HG03460 (cell line): ENCODE data around the gene FEZF1.
"Not testable (repeated sequence)": the region's sequence is repeated elsewhere in the genome, so short reads cannot be mapped to it uniquely, and the experiment has no call there.

Experiments used
- ATAC-seq: cut with Tn5 transposase; IDR thresholded peaks from one replicate; pipeline ENCODE4 v1.9.1; 2021; ENCODE audit not compliant: unreplicated experiment

Gene FEZF1

DNA sequence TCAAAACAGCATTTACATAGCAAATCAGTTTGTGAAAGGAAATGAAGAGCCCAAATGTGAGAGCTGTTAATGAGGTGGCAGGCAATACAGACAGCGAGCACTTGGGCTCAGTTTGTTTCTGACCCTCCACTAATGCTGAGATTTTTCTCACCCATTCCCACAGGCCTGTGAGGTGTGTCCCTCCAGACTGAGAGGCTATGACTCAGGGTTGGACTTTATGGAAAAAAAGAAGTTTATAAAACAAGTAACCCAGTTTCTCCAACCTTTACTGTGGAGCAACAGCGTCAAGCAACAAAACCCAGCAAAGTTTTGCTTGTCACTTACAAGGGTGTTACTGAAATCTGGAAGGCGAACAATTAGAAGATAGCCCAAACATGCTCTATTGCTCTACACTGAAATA lies 4.9 kb upstream of the FEZF1 start:
- no peak for ATAC-seq

DNA sequence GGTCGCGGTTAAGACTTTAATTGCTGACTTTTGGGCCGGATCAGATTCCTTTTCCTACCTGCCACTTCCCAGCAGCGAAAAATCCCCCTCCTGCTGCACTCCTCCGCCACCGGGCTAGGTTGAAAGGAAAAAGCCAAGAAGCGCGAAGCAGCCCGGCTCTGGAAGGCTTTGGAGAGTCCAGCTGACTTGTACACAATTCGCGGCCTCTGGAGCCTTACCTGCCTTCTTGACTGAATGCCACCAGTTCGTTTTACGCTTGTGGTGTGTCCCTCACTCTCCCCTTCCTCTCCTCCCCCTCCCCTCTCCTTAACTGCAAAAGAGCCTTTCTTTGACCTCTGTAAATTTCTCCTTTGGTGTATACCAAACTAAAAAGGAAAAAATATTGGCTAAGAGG lies 2.7 kb upstream of the FEZF1 start:
- ATAC-seq: no peak

DNA sequence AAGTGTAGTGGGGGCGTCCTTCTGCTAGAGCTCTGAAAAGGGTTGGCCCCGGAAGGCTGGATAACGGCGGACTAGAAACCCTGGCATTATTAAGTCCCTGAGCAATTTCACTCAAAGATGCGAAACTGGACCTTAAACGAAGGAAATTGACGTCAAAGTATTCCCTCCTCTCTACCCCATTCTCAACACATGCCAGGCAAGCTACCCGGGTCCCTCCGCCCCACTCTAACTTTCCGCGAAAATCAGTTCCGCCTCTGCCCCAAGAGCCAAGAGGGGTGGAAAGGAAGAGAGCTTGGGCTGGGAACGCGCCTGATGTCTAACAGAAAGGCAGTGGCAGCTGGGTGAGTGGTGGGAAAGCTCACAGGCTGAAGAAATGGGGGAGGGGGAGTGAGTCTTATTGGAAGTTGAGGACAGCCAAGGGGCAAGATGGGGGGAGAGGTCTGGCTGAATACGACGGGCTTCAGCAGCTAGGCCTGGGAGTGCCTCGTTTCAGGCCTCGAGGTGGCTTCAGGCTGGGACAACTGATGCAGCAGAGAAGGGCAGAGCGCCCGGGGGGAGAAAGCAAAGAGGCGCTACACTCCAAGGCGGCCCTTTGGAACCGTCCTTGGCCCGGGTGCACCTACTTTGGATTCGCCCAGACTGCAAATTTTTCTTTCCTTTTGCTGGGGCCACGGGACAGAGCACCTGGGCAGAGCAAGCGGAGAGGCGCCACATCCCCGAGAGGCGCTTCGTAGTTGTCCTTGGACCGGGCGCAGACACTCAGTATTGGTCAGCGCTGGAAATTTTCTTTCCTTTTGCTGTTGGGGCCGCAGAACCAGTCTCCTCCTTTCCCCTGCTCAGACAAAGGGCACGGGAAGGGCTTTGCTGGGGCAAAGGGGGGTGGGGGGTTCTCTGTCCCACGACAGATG lies 2.0 kb upstream of the FEZF1 start:
- no peak for ATAC-seq

DNA sequence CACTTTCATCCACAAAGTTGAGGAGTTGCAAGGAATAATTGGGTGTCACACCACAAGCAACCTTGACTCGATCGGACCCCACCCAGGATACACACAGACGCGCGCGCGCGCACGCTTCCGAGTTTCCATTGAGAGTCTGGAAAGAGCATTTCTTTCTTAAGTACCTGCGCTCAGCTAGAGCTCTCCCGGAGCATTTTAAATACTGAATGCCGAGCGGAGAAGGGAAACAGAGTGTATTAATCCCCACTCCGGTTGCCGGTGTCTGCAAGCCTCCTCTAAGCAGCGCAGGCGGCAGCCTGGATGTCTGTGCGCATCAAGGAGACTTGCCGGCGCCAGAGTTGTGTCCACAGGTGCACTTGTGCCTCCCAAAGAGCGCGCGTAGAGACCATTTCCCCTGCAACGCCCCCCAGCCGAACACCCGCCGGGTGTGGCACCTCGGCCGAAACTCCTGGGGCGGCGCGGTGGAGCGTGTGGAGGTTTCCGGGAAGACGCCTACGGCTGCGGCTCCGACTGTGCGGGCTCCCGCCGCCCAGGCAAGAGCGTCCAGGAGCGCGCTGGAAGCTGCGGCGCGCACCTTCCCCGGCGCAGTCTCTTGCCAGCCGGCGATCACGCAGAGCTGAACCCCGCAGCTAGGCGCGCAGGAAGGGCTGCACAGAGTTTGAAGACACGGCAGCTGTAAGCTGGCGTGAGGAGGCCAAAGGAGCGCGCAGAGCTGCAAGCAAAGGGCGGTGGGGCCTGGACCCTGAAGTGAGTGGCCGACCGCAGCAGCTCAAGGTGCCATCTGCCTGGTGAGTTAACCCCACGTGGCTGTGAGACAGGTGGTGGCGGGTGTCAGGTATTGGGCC lies 1.1 kb upstream of the FEZF1 start:
- ATAC-seq: no peak

DNA sequence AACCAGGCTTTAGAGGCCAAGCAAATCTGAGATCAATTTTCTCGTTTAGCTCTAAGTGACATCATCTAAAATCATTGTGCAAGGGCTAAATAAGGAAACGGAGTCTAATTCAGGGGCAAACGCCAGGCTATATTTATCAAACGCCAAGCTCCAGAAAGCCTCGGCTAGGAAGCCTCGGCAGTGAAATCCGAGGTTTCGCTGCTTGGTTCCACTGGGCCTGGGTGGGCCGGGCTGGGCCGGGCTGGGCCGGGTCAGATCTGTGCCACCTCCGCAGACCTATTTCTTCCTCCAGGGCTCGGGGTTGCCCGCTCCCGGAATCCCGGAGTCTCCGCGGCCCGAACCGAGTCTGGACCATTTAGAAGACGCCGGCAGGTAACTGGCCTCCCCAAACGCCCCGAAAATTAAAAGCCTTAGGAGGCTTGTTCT lies 459 bp upstream of the FEZF1 start:
- no peak for ATAC-seq

DNA sequence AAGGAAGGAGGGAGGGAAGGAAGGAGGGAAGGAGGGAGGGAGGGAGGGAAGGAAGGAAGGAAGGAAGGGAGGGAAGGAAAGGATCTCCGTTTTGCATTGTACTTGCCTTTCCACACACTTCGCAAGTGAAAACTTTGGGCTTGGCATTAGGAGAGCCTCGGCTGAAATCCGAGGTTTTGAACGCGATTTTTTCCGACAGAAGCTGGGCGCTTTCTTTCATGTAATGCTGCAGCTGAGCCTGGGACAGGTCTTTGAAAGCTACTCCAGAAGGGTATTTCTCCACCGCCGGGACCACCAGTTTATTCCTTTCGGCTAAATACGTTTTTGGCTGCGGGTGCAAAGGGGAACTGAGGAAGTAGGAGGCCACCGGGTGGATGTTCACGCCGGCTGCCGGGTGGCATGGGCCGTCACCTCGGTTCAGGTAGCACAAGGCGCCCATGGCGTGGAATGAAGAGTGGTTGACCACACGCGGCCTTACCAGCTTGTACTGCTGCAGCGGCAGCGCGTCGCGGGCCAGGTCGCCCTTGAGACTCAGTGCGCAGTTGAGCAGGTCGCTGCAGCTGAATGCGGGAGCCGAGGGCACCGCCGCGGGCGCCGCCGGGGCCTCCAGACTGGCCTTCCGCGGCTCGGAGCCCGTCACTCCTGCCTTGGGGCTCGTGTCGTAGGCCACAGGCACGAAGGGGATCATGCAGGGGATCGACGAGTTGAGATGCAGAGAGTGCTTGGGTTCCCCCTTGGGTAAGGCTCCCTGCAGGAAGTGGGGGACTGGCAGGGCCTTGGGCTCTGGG lies 825 bp downstream of the FEZF1 start:
- no peak for ATAC-seq

DNA sequence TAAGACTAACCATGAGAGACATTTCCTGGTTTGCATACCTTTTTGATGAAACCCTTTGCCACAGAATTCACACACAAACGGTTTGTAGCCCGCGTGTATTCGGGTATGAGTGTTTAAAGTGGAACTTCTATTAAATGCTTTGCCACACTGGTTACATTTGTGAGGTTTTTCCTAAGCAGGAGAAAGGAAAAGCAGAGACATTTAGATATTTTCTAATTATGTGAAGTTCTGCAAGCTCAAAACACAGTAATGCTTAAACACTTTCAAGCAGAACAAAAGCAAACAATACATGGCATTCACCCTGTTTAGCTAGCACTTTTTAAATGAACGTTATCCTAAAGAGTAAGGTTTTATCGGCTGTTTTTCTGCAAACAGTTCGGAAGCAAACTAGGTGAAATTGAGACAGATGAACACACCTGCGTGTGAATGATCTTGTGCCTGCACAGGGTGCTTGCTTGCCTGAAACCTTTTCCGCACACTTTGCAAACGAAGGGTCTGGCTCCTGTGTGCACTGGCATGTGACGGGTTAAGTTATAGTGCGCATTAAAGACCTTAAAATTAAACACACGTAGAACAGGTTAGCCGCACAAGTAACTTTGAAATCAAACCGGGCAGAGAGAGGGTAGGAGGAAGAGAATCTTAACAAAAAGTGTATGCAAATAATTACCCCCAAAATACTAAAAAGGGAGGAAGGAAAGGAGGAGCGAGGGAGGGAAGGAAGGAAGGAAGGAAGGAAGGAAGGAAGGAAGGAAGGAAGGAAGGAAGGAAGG lies 1.6 kb downstream of the FEZF1 start:
- no peak for ATAC-seq

DNA sequence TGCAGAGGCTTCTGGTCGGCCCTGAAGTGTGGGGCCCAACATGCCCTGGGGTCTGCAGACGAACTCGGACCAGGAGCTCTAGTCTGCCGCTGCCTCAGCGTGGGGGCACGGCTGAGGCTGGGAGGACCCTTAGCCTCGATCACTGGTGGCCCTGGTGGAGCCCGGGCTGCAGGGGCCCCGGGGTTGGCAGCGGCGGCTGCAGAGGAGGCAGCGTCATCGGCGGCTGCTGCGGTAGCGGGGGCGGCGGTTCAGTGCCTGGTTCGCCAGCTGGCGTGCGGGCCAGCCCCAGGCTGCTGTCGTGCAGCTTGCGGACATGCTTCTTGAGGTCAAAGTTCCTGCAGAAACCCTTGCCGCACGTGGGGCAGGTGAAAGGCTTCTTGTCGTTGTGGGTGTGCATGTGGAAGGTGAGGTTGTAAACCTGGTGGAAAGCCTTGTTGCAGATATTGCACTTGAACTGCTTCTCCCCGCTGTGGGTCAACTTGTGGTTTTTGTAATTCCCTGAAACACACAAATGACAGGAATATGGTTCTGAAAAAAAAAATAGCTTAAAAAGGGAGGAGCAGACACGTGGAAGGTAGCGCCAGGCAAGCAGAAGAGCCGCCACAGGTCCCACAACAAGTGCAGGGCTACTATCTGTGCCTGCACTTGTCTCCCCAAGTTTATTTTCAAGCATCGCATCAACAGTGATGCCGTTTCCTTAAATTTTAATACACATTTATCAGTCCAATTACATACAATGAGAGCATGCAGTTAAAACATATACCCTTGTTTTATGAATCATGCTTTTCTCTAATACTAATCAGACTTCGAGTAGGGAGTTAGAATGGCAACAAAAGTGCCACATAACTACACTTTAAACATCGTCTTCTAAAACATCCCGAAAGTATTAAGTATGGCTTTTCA lies 2.4 kb downstream of the FEZF1 start:
- ATAC-seq: no peak

DNA sequence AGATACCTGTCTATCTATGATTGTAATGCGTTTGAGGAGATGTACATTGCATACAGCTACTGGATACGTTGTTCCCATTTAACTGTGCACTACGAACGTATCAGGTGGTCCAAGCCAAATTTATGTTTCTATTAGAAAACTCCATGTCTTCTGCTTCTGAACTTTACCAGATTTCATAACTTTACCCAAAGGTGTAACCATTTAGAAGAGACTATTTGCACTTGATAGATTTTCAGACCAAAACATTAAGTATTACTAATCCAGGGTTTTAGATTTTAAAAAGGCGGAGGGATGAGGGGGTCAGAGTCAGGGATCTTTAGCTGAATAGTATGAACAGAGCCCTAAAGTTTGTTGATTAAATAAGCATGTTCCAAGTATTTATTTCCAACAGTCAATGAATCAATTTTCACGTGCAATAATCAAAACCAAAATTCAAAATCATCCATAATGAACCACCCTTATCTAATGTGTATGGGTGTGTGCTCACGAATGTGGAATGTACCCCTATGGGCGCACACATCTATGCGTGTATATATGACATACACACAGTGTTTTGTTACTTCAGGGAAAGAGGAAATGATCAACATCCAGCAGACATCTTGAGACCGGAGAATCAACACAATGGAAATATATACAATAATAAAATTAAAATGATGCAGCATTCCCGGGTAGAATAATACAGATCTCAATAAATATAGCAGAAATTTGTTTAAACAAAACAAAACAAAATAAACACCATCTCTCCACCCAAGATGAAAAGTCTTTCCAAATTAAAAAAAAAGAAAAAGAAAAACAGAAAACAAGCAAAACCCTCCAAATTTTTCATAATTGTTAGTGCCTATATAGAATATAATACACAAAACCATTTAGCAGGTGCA lies 3.4 kb downstream of the FEZF1 start:
- ATAC-seq: no peak

DNA sequence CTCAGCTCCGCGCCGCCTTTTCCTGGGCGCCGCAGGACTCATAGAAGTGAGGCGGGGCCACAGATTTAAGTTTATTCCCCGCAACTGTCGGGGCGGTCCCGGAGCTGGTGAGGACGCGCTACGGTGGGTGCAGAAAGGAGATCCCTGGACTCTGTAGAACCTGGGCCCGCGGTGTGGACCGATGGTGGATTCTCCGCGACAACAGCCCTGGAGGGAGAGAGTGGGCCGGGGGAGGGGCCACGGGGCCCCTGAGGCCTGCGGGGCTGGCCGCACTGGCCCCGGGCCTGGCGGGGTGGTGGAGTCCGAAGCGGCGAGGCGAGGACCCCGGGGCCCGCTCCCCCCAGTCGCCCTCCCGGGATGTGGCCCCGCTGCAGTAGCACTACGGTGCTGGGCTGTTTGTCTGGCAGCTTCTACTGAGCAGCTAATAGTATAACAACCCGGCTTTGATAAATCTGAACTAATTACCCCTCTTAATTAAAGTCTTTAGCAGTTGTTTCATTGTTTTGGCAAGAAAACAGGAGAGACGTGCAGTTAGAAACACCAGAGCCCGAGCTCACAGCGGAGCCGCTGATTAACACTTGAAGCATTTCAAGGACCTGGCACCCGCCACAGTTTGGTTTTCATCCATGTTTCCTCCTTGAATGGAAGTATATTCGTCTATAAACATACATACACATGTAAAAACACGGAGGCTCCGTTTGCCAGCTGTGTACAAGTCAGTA lies 4.2 kb downstream of the FEZF1 start:
- no peak for ATAC-seq

DNA sequence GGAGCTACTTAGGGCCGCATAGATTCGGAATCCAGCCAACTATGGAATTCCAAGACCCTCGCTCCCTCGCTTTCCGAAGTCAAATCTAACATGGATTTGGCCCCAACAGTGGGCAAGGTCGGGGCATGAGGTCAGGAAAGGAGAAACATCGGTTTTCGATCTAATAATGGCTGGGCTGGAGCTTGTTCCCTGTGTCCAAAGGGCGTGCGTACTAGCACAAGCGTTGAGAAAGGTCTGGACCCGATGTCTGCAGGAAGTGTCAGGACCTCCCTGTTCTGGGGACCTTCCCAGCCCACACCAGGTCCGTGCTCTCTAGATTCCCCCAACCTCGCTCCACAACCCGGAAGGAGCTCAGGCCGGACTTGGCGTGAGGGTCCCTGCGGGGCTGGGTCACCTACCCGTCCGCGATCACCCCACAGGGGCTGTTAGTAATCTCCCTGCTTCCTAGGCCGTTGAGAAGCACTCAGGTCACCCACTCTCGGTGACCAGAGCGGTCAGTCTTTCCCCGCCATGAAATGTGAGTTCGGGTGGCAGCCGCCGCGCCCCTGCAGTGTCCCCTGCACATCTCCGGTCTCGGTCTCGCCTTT lies 4.8 kb downstream of the FEZF1 start:
- ATAC-seq: no peak

DNA sequence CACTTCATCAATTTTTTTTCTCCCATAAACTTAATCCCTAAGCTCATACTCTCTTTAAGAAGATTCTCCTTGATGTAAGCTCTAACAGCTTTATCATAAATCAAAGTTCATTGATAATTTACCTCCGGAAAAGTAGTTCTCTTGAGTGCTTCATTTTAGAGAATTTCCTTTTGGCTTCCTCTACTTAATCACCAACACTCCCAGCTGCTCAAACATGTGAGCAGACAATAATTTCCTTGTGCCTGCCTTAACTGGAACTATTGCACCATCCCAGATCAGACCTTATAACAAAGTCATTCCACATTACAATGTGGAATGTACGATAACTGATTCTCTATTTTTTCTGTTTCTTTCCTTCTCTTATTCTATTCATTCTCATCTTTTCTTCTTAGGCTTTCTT lies 5.9 kb downstream of the FEZF1 start:
- no peak for ATAC-seq

DNA sequence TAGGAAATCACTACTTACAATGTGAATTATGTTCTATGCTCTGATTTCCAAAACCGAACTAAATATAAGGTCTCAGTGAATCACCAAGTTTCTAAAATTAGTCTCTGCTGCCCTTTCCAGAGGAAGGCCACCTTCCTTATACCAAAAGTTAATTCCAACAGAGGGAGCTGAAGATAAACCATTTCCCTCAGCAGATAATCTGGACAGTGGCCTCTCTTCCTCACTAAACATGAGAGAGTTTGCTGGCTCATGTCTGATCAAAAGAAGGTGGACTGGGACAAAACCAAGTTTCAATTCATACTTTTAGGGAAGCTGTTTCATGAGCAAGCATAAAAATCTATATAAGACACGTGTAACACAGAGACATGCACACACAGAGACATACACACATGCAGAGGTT lies 6.4 kb downstream of the FEZF1 start:
- ATAC-seq: no peak

DNA sequence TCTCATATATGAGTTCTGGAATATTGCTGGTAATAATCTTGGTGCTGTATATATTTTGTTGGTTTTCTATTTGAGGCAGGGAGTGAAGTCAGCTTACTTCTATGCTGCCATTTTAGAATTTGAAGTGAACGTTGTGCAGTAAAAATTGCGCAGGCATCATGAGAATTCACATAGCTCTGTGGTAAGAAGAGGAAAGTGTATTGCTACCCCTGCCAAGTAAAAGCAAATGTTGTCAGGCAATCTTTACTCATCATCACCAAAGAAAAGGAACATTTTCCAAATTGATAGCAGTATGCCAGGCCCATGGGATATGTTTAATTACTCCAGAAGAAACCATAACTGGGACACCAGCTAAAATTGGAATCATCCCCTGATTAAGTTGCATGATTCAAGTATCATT lies 13.4 kb downstream of the FEZF1 start:
- ATAC-seq: no peak

DNA sequence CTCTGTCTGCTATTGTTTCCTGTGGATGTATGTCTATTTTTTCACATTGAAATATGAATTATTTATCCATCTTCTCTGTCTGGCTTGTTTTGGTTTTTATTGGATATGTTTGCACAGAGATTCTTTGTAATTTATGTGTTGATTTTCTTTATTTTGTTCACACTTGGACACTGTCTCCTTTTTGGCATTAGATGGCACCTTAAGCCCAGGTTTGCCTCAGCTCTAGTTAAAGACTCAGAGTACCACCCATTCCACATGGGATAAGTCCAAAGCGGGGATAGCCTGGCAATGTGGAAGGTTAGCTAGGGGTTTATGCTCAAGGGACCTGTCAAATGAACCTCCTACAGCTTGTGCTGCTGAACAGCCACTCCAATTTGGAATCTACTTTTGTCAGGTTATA lies 14.1 kb downstream of the FEZF1 start:
- ATAC-seq: no peak

DNA sequence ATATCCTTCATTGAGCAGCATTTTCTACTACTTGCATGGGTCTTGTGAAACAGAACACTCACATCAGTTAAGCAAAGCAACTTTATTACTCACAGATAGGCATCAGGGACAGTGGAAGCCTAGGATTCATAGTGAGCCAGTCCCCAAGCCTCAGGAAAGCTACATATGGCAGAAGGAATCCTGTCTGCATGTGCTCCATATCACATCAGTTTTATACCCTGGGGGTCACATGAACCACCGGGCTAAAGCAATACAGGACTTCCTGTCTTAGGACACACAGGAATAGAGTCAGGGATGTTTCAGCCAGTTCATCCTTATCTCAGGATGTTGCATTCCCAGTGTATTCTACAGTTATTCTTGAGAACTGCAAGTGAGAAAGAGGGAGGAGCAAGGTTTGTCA lies 15.1 kb downstream of the FEZF1 start:
- ATAC-seq: no peak

DNA sequence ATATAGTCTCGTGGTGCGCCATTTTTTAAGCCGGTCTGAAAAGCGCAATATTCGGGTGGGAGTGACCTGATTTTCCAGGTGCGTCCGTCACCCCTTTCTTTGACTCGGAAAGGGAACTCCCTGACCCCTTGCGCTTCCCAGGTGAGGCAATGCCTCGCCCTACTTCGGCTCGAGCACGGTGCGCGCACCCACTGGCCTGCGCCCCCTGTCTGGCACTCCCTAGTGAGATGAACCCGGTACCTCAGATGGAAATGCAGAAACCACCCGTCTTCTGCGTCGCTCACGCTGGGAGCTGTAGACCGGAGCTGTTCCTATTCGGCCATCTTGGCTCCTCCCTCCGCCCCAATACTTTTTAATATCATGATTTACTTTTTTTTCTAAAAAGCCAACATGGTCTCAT lies 19.9 kb downstream of the FEZF1 start:
- not testable (repeated sequence) for ATAC-seq

DNA sequence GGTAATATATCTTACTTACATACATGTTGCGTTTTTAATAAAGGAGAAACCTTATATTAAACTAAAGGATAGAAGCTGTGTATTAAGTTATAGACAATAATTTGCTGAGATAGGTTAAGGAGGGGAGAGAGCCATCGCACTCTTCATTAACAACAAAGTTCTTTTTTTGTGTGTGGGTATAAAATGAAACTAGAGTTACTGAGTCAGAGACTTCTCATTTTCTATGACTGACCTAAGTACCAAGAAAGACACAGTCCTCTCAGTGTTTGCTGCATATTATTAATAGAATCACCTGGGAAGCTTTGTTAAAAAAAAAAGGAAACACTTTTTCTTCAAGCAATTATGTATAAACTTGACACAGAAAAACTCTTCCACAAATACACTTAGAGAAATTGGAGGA lies 31.4 kb downstream of the FEZF1 start:
- ATAC-seq: no peak
